Testis (tissue), 3 donors: ENCODE data around the gene RERE. TPM values are rescaled to one million over a fixed set of nuclear protein-coding genes. Genes with fewer than 3 reads are reported as not detected.

Source experiments
- DNase-seq: peaks from one replicate; pipeline ENCODE4 v3.0.0-alpha.2; 2019
- H3K27ac ChIP-seq, 2 donors: fragments of 200-600 bp; sonication (generic); one replicate each; pipeline ENCODE4 v1.5.1; 2019
- H3K27me3 ChIP-seq: fragments of 200-600 bp; sonication (generic); one replicate; pipeline ENCODE4 v1.5.1; 2019
- H3K36me3 ChIP-seq: fragments of 200-600 bp; sonication (generic); one replicate; pipeline ENCODE4 v1.5.1; 2017; ENCODE audit warnings: low read depth; ENCODE audit errors: missing control alignments
- H3K4me1 ChIP-seq: fragments of 200-600 bp; sonication (generic); one replicate; pipeline ENCODE4 v1.5.1; 2019
- H3K4me3 ChIP-seq, 2 donors: fragments of 200-600 bp; sonication (generic); one replicate each; pipeline ENCODE4 v1.5.1; 2017 to 2019
- H3K9me3 ChIP-seq: fragments of 200-600 bp; sonication (generic); one replicate; pipeline ENCODE4 v1.5.1; 2017
- POLR2A ChIP-seq: fragments of 450-650 bp; IDR thresholded peaks from one replicate; pipeline ENCODE4 v1.6.1; 2017; ENCODE audit warnings: antibody characterized with exemption, mild to moderate bottlenecking, moderate library complexity
- WGBS, 2 donors: methylation state at CpG; one replicate each; pipeline ENCODE4 v1.1.5; 2018; 5-methylcytosine and 5-hydroxymethylcytosine counted together
- intact Hi-C: fragments of 100-400 bp; cut with DNase I; formaldehyde crosslinking; loops from one replicate; pipeline ENCODE4 v1.15.1; 2023; ENCODE audit warnings: low total_unique reads
- polyA plus RNA-seq: library from polyadenylated mRNA; stranded (reverse); fragments of 350-450 nt; fragmentation: Illumina TruSeq; extraction: RNeasy Lipid Tissue Mini Kit (QIAGEN cat#74804); gene quantifications from one replicate; pipeline ENCODE4 v1.2.3, GENCODE V29; 2014; ENCODE audit warnings: low read depth, low replicate concordance; ENCODE audit not compliant: insufficient read depth
- total RNA-seq, 2 donors: library from RNA; depleted of rRNA; stranded (reverse); fragments of >200 nt; gene quantifications; one replicate each; pipeline ENCODE4 v1.2.3, GENCODE V29; 2016
- TF ChIP-seq, protein P1 (sequence below), 3 experiments: fragments of 450-650 bp in 2 of 3; fragments of 200-600 bp in 1 of 3; sonication (generic) in 1 of 3; IDR thresholded peaks; one replicate each; pipeline ENCODE4 v1.5.1; 2016 to 2019; ENCODE audit warnings: antibody characterized with exemption in 3 of 3, mild to moderate bottlenecking in 2 of 3, moderate library complexity in 1 of 3

Gene RERE
- total and polyA plus RNA-seq, 3 donors from 2014 or later, result 90.8 to 229 (median 203) TPM

DNA sequence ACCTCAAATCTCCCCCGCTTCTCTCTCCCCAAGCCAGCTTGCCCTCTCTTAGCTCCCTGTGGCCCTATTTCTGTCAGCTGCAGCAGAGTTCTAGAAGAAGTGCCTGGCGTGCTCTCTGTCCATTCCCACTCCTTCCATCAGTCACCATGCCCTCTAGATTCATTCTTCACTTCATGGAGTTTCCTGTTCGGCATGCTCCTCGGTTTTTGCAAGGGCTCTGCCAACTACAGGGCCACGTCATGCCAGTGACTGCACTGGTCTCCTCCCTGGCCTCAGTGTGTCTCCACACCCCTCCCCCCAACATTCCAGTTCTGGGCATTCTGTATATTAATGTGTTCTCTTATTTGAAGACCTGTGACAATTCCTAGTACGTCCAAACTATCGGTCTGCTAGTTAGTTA is 385.7 kb downstream of the RERE start:
- 86 to 88% methylated on average over 7 of the region's 7 CpGs for WGBS, 2 donors
- H3K4me1 ChIP-seq, result peaks cover 8% of the 10 kb centered on the region
- no peak overlapping the region for H3K4me3 ChIP-seq
- no peaks in the 10 kb centered on the region for H3K36me3 ChIP-seq
- no peaks in the 10 kb centered on the region for H3K27me3 ChIP-seq
- intact Hi-C loops, result no loop called here
- no peaks in the 10 kb centered on the region for H3K9me3 ChIP-seq
- no peak overlapping the region for H3K27ac ChIP-seq
- TF ChIP-seq POLR2A, result no peak
- TF ChIP-seq, protein P1, sequence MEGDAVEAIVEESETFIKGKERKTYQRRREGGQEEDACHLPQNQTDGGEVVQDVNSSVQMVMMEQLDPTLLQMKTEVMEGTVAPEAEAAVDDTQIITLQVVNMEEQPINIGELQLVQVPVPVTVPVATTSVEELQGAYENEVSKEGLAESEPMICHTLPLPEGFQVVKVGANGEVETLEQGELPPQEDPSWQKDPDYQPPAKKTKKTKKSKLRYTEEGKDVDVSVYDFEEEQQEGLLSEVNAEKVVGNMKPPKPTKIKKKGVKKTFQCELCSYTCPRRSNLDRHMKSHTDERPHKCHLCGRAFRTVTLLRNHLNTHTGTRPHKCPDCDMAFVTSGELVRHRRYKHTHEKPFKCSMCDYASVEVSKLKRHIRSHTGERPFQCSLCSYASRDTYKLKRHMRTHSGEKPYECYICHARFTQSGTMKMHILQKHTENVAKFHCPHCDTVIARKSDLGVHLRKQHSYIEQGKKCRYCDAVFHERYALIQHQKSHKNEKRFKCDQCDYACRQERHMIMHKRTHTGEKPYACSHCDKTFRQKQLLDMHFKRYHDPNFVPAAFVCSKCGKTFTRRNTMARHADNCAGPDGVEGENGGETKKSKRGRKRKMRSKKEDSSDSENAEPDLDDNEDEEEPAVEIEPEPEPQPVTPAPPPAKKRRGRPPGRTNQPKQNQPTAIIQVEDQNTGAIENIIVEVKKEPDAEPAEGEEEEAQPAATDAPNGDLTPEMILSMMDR (IDR thresholded peaks at IDR 0.05), result no peak
- no peak for DNase-seq

DNA sequence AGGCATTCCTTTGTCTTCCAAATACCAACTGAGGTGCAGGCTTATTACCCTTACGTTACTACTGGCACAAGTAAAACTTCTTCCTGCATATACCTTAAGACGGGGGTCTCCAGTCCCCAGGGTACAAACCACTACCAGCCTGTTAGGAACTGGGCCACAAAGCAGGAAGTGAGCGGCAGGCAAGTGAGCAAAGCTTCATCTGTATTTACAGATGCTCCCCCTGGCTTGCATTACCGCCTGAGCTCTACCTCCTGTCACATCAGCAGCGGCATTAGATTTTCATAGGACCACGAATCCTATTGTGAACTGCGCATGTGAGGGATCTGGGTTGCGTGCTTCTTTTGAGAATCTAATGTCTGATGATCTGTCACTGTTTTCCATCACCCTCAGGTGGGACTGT is 386.4 kb downstream of the RERE start:
- DNase-seq, result no peak
- TF ChIP-seq POLR2A, result no peak
- TF ChIP-seq, protein P1 (IDR thresholded peaks at IDR 0.05), result no peak
- intact Hi-C loops, result no loop called here
- Histone ChIP-seq H3K36me3 (no peaks in the 10 kb centered on the region), H3K27ac (no peak overlapping the region), H3K4me3 (no peak overlapping the region), H3K4me1 (peaks cover 8% of the 10 kb centered on the region), H3K9me3 (no peaks in the 10 kb centered on the region), H3K27me3 (no peaks in the 10 kb centered on the region)
- 91% methylated on average over 8 of the region's 8 CpGs for WGBS, 2 donors

DNA sequence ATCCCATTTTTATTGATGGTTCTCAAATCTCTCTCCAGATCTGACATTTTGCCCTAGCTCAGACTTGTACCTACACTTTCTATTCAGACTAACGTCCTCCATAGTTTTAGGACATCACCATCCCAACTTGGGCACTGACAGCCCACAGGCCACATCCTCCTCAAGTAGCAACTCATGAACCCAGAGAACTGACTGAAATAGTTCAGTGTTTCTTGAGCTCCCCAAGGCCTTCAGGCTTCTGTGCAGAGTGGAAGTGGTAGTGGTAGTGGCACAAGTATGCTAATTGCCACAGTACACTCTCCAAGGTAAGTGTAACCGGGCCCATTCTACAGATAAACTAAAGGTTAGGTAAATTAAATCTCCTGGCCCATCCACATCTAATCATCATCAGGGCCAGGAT is 387.0 kb downstream of the RERE start:
- intact Hi-C loops, result no loop called here
- Histone ChIP-seq H3K27me3 (no peaks in the 10 kb centered on the region), H3K36me3 (no peaks in the 10 kb centered on the region), H3K9me3 (no peaks in the 10 kb centered on the region), H3K4me1 (peaks cover 8% of the 10 kb centered on the region), H3K4me3 (no peak overlapping the region), H3K27ac (no peak overlapping the region)
- TF ChIP-seq POLR2A, result no peak
- TF ChIP-seq, protein P1 (IDR thresholded peaks at IDR 0.05), result no peak
- no peak for DNase-seq
- WGBS, 2 donors, result 85 to 87% methylated on average over 2 of the region's 2 CpGs

DNA sequence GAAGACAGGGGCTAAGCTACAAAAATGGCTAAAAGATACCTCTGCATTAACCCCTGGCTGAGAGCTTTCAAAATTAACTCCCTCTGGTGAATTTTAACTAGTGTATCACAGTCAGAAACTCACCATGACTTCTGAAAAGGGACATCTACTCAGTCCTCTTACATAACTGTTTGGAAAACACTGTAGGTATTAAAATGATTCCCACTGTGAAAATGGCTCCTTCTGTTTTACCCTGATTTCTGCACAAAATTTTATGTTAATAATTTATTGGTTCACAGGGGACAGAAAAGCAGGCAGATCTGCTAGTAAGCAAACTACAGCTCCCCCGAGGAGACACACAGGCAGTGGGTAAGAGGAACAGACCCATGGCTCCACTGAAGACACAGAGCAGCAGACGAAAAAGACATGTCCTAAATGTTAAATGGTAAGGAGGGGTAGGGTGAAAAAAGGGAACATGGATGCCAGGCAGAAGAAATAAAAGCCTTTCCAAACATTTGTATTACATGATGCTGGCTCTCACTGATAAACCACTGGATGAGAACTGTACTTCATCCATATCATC is 387.8 kb downstream of the RERE start:
- TF ChIP-seq POLR2A, result no peak
- TF ChIP-seq, protein P1 (IDR thresholded peaks at IDR 0.05), result no peak
- DNase-seq, result no peak
- no peaks in the 10 kb centered on the region for H3K9me3 ChIP-seq
- peaks cover 17% of the 10 kb centered on the region for H3K4me1 ChIP-seq
- H3K4me3 ChIP-seq, result no peak overlapping the region
- intact Hi-C loops, result no loop called here
- no peaks in the 10 kb centered on the region for H3K27me3 ChIP-seq
- 78 to 84% methylated on average over 2 of the region's 2 CpGs for WGBS, 2 donors
- no peaks in the 10 kb centered on the region for H3K36me3 ChIP-seq
- H3K27ac ChIP-seq, result no peak overlapping the region

DNA sequence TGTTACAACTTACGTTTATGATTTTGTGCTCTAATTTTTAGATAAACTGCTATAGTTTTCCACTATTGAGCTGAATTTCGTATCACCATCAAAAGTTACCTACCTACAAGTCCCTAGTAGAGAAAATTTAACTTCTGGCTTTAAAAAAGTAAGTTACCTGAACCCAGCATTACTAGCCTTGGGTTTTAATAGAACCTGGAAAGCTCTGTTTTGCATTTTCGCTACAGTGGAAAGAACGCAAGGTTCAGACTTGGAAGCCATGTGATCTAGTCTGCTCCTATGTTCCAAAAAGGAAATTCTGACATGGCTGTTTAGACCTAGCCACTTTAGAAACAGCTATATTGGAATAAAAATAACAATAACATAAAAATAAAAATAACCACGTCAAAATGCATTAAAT is 389.0 kb downstream of the RERE start:
- intact Hi-C loops, result no loop called here
- peaks cover 23% of the 10 kb centered on the region for H3K4me1 ChIP-seq
- H3K9me3 ChIP-seq, result no peaks in the 10 kb centered on the region
- H3K4me3 ChIP-seq, result no peak overlapping the region
- TF ChIP-seq, protein P1 (IDR thresholded peaks at IDR 0.05), result no peak
- no peak for TF ChIP-seq POLR2A
- H3K27me3 ChIP-seq, result no peaks in the 10 kb centered on the region
- peak overlapping the region in 1 of 2 donors; percentile 37 for H3K27ac ChIP-seq
- DNase-seq, result no peak
- WGBS, 2 donors, result 68 to 77% methylated on average over 5 of the region's 5 CpGs
- H3K36me3 ChIP-seq, result no peaks in the 10 kb centered on the region
